ENCODE data around the gene DENND4A. TPM values are rescaled to one million over a fixed set of nuclear protein-coding genes. Genes with fewer than 3 reads are reported as not detected.

The DENND4A gene
- total RNA-seq, 4 donors from 2014 or later = 27.1 to 75.3 (median 52.8) TPM

DNA sequence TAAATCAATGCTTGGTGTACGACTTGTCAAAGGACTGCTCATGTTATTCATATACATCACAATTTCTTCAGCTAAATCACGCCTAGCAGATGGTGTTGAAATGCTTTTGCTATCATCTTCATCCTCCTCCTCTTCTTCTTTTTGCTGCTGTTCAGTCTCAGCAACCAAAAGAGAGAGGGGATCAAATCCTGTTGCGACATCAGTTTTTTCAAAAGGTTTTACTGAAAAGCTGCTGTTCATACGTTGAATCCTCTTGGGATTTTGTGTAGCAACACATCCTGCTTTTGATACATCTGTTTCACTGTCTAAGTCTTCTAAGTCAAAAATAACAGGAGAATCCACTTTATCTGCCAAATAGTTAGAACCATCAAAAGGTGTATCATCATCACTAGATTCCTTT lies 101.3 kb downstream of the DENND4A start:
- Histone ChIP-seq H3K9me3 (no peaks in the 10 kb centered on the region), H3K27me3 (no peaks in the 10 kb centered on the region), H3K27ac (no peak overlapping the region), H3K4me1 (no peaks in the 10 kb centered on the region), H3K36me3 (no peaks in the 10 kb centered on the region), H3K4me3 (no peak overlapping the region)
- intact Hi-C loops (cut with DNase I; ENCODE audit: low total_unique reads) = no loop called here
- no peak for TF ChIP-seq POLR2A (IDR thresholded peaks at IDR 0.05)
- TF ChIP-seq, protein P1, sequence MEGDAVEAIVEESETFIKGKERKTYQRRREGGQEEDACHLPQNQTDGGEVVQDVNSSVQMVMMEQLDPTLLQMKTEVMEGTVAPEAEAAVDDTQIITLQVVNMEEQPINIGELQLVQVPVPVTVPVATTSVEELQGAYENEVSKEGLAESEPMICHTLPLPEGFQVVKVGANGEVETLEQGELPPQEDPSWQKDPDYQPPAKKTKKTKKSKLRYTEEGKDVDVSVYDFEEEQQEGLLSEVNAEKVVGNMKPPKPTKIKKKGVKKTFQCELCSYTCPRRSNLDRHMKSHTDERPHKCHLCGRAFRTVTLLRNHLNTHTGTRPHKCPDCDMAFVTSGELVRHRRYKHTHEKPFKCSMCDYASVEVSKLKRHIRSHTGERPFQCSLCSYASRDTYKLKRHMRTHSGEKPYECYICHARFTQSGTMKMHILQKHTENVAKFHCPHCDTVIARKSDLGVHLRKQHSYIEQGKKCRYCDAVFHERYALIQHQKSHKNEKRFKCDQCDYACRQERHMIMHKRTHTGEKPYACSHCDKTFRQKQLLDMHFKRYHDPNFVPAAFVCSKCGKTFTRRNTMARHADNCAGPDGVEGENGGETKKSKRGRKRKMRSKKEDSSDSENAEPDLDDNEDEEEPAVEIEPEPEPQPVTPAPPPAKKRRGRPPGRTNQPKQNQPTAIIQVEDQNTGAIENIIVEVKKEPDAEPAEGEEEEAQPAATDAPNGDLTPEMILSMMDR (IDR thresholded peaks at IDR 0.05) = no peak
- no peak for DNase-seq

DNA sequence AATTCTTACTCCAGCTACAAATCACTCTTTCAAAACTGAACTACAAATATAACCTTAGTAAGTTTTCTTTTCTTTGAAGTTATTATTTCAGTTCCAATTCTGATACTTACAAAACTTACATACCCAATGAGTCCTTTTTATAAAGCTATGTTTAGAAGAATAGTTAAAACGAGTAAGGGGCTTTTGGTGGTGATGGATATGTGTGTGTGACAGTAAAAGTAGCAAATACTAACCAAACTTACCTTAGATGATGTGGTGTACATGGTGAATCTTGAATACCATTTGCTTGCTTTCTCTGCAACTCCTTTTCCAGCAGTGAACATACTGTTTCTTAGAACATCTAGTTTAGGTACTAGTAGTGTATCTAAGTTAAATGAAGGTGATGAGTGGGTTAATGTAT lies 101.9 kb downstream of the DENND4A start:
- H3K27me3 ChIP-seq = no peaks in the 10 kb centered on the region
- H3K4me3 ChIP-seq = no peak overlapping the region
- no peaks in the 10 kb centered on the region for H3K36me3 ChIP-seq
- no peak overlapping the region for H3K27ac ChIP-seq
- DNase-seq = no peak
- H3K4me1 ChIP-seq = no peaks in the 10 kb centered on the region
- intact Hi-C loops (cut with DNase I; ENCODE audit: low total_unique reads) = no loop called here
- TF ChIP-seq POLR2A (IDR thresholded peaks at IDR 0.05) = no peak
- TF ChIP-seq, protein P1 (IDR thresholded peaks at IDR 0.05) = no peak
- H3K9me3 ChIP-seq = no peaks in the 10 kb centered on the region

DNA sequence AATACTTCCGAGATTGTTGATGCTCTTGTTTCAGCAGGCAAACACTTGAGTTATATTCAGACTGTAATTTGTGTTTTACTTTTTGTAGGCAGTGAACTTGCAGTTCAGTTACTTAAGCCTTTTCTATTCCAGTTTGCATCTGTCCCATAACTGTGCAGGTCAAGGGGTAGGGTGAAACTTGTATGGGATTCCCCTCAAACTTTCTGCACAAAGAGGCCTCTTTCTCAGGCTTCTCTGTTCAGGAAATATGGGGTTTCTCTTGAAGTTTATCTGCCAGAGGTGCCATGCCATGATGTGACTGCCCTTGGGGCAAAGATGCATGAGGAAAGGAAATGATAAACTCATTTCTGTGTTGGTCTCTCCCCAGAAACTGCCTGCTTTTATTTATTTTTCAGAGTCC lies 103.6 kb downstream of the DENND4A start:
- no peaks in the 10 kb centered on the region for H3K36me3 ChIP-seq
- H3K27ac ChIP-seq = no peak overlapping the region
- intact Hi-C loops (cut with DNase I; ENCODE audit: low total_unique reads) = no loop called here
- no peaks in the 10 kb centered on the region for H3K9me3 ChIP-seq
- H3K27me3 ChIP-seq = no peaks in the 10 kb centered on the region
- DNase-seq = no peak
- H3K4me3 ChIP-seq = no peak overlapping the region
- no peaks in the 10 kb centered on the region for H3K4me1 ChIP-seq
- TF ChIP-seq POLR2A (IDR thresholded peaks at IDR 0.05) = no peak
- TF ChIP-seq, protein P1 (IDR thresholded peaks at IDR 0.05) = no peak

DNA sequence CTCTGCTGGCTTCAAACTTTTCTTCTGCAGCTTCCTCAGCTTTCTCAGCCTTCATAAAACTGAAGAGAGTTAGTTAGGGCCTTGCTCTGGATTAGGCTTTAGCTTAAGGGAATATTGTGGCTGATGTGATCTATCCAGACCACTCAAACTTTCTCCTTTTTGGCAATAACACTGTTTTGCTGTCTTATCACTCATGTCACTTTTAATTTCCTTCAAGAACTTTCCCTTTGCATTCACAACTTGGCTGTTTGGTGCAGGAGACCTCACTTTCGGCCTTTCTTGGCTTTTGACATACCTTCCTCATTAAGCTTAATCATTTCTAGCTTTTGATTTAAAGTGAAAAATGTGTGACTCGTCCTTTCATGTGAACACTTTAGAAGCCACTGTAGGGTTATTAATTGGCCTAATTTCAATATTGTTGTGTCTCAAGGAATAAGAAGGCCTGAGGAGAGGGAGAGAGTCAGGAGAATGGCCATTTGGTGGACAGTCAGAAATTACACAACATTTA lies 109.6 kb downstream of the DENND4A start:
- no peaks in the 10 kb centered on the region for H3K9me3 ChIP-seq
- intact Hi-C loops (cut with DNase I; ENCODE audit: low total_unique reads) = no loop called here
- TF ChIP-seq POLR2A (IDR thresholded peaks at IDR 0.05) = no peak
- TF ChIP-seq, protein P1 (IDR thresholded peaks at IDR 0.05) = no peak
- H3K36me3 ChIP-seq = no peaks in the 10 kb centered on the region
- no peaks in the 10 kb centered on the region for H3K4me1 ChIP-seq
- H3K4me3 ChIP-seq = no peak overlapping the region
- no peak overlapping the region for H3K27ac ChIP-seq
- H3K27me3 ChIP-seq = no peaks in the 10 kb centered on the region
- no peak for DNase-seq

DNA sequence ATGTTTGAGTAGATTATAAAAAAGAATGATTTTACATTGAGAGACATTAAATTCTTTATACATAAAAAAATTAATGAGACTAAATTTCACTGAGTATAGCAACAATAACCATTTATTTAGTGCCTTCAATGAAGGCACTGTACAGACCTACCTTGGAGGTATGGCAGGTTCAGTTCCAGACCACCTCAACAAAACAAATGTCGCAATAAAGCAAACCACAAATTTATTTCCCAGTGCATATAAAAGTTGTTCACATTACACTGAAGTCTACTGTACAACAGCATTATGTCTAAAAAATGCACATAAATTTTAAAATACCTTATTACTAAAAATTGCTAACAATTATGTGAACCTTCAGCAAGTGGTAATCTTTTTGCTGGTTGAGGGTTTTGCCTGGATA lies 111.5 kb downstream of the DENND4A start:
- H3K4me3 ChIP-seq = no peak overlapping the region
- no peaks in the 10 kb centered on the region for H3K27me3 ChIP-seq
- no peak for DNase-seq
- H3K9me3 ChIP-seq = no peaks in the 10 kb centered on the region
- H3K4me1 ChIP-seq = no peaks in the 10 kb centered on the region
- H3K36me3 ChIP-seq = no peaks in the 10 kb centered on the region
- H3K27ac ChIP-seq = no peak overlapping the region
- no peak for TF ChIP-seq POLR2A (IDR thresholded peaks at IDR 0.05)
- TF ChIP-seq, protein P1 (IDR thresholded peaks at IDR 0.05) = no peak
- intact Hi-C loops (cut with DNase I; ENCODE audit: low total_unique reads) = no loop called here

All from uterus (tissue), 4 donors.